Loucy (cell line): ENCODE results near the gene CLASP1.

Source experiments
- EZH2phosphoT487 ChIP-seq: fragments of 200-600 bp; IDR thresholded peaks from 2 replicates; pipeline ENCODE4 v1.6.1; 2018; ENCODE audit warnings: antibody characterized with exemption, mild to moderate bottlenecking, moderate library complexity, borderline replicate concordance
- TF ChIP-seq, protein P1 (sequence below): fragments of 200-600 bp; sonication (generic); conservative IDR thresholded peaks from 2 replicates; pipeline ENCODE4 v1.5.1; 2014; ENCODE audit warnings: mild to moderate bottlenecking, antibody characterized with exemption, low read length

DNA sequence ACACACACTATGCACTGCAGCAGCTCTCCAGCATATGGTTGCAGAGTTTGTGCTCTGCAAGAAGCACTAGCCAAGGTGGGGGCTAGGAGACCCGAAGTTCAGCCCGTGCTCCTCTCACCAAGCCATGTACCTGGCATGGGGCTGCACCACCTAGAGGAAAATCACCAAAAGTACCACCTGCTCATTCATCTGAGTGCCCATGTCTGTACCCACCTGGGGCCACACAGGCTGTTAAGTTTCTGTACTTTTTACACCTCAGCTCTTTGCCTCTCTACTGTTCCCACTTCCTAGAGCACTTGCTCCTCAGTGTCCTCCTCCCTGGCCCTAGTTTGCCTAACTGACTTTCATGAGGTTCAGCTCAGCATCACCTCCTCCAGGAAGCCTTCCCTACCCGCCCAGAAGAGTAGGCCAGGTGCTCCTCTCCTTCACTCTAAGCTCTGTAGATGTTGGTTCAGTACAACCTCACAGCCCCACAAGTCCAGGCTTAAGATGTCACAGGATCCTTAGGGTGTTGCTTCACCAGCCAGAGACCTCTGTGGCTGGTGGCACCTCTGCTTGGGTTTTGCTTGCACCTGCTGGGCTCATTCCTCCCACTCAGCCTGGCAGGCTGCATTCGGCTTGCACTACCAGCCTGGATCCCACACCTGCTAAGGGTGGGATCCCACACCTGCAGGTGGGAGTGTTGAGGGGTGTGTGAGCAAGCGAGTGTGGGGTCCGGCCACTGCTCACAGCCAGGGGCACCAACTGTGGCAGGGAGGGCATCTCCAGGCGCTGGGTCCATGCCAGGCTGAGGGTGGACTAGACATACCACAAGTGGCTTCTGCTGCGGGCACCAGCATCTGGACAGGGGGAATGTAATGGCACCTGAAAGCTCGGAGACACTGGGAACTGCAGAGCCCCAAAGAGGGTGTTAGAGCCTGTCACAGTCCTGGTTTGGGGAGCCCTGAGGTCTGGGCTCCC, 354.1 kb downstream of the CLASP1 start:
- TF ChIP-seq, protein P1, sequence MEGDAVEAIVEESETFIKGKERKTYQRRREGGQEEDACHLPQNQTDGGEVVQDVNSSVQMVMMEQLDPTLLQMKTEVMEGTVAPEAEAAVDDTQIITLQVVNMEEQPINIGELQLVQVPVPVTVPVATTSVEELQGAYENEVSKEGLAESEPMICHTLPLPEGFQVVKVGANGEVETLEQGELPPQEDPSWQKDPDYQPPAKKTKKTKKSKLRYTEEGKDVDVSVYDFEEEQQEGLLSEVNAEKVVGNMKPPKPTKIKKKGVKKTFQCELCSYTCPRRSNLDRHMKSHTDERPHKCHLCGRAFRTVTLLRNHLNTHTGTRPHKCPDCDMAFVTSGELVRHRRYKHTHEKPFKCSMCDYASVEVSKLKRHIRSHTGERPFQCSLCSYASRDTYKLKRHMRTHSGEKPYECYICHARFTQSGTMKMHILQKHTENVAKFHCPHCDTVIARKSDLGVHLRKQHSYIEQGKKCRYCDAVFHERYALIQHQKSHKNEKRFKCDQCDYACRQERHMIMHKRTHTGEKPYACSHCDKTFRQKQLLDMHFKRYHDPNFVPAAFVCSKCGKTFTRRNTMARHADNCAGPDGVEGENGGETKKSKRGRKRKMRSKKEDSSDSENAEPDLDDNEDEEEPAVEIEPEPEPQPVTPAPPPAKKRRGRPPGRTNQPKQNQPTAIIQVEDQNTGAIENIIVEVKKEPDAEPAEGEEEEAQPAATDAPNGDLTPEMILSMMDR: no peak
- TF ChIP-seq EZH2phosphoT487: no peak
